ENCODE data around the gene DOK6.

GRCh38 chr18:69580107-69580506 lies 179.4 kb downstream of the DOK6 start:
- TF ChIP-seq CTCF (IDR thresholded peaks at IDR 0.05) (no peak), EZH2 (IDR thresholded peaks at IDR 0.05) (no peak)
